ENCODE measurements around the gene ACTR1A. TPM values are rescaled to one million over a fixed set of nuclear protein-coding genes. Genes with fewer than 3 reads are reported as not detected.

The ACTR1A gene
- total and polyA plus RNA-seq, 9 of the 15 experiments (the other 6 are each of a cell fraction or from before 2014, with no cell fraction given), result 36.3 to 77.2 (median 49.6) TPM

- TF ChIP-seq PCBP2 (IDR thresholded peaks at IDR 0.05; ENCODE audit: low read depth, low read length, poor library complexity, severe bottlenecking), result no peak
- TF ChIP-seq SRF (CRISPR knock-in tag; IDR thresholded peaks at IDR 0.05), result peak in 1 of 2 experiments; percentile 57; a peak in 1 of 4 replicates
- no peak for TF ChIP-seq ARHGAP35 (IDR thresholded peaks at IDR 0.05; ENCODE audit: partially characterized antibody)
- no peak for TF ChIP-seq PRPF4 (IDR thresholded peaks at IDR 0.05; ENCODE audit: insufficient read depth, low read depth, low read length, poor library complexity, severe bottlenecking)
- no peak for TF ChIP-seq PPARD (CRISPR knock-in tag; IDR thresholded peaks at IDR 0.05)
- TF ChIP-seq ZNF589 (CRISPR knock-in tag; IDR thresholded peaks at IDR 0.05; ENCODE audit: low read depth), result 0 out of 2 replicates have a peak, but pooled peaks have one; percentile 5
- TF ChIP-seq NCOA2 (IDR thresholded peaks at IDR 0.05; ENCODE audit: partially characterized antibody in 2 of 2), result no peak
- TF ChIP-seq ETS2 (tag; IDR thresholded peaks at IDR 0.05; ENCODE audit: borderline replicate concordance, poor library complexity, severe bottlenecking), result no peak
- TF ChIP-seq RAD51 (IDR thresholded peaks at IDR 0.05; ENCODE audit: borderline replicate concordance, low read depth), result no peak
- TF ChIP-seq HES1 (IDR thresholded peaks at IDR 0.05; ENCODE audit: low read depth), result no peak
- TF ChIP-seq CTBP1 (IDR thresholded peaks at IDR 0.05; ENCODE audit: borderline replicate concordance), result peak; percentile 47; the same call in 1 of the 2 replicates
- no peak for TF ChIP-seq DIDO1 (tag; IDR thresholded peaks at IDR 0.05; ENCODE audit: low read depth)
- no peak for TF ChIP-seq TCF7 (IDR thresholded peaks at IDR 0.05; ENCODE audit: borderline replicate concordance)
- TF ChIP-seq KLF6 (CRISPR knock-in tag; IDR thresholded peaks at IDR 0.05; ENCODE audit: borderline replicate concordance), result no peak
- no peak for TF ChIP-seq POU5F1 (IDR thresholded peaks at IDR 0.05; ENCODE audit: borderline replicate concordance, low read depth, low read length, partially characterized antibody)
- no peak for TF ChIP-seq ZNF124 (CRISPR knock-in tag; IDR thresholded peaks at IDR 0.05)
- no peak for TF ChIP-seq RBM15 (IDR thresholded peaks at IDR 0.05; ENCODE audit: insufficient read depth, low read length)
- TF ChIP-seq POLR2A (conservative IDR thresholded peaks at IDR 0.05), result no peak; the same call in 1 of the 2 replicates
- TF ChIP-seq ZNF668 (CRISPR knock-in tag; IDR thresholded peaks at IDR 0.05), result no peak
- no peak for TF ChIP-seq POLR2AphosphoS2 (IDR thresholded peaks at IDR 0.05; ENCODE audit: low read length)
- no peak for TF ChIP-seq MTA2 (IDR thresholded peaks at IDR 0.05; ENCODE audit: low read depth)
- TF ChIP-seq ZNF134 (CRISPR knock-in tag; conservative IDR thresholded peaks at IDR 0.05), result no peak
- no peak for TF ChIP-seq ZNF395 (CRISPR knock-in tag; IDR thresholded peaks at IDR 0.05)
Observed at GRCh38 chr10:102503264-102504178, 1.0 kb upstream of the ACTR1A start, which contains the start of gene SUFU (continued).
